CD4-positive, alpha-beta T cell treated with Interleukin-6 at 100 ng/mL for 8 hours (primary cell): ENCODE data around the gene ESF1.

Source experiments
- DNase-seq: peaks from one replicate; pipeline ENCODE4 v3.0.0-alpha.2; 2020; ENCODE audit warnings: mixed read lengths, low spot score

ESF1 gene

GRCh38 chr20:13678944-13679343 lies 105.8 kb downstream of the ESF1 start:
- DNase-seq = no peak

GRCh38 chr20:13677241-13677640 lies 107.5 kb downstream of the ESF1 start:
- no peak for DNase-seq

DNA sequence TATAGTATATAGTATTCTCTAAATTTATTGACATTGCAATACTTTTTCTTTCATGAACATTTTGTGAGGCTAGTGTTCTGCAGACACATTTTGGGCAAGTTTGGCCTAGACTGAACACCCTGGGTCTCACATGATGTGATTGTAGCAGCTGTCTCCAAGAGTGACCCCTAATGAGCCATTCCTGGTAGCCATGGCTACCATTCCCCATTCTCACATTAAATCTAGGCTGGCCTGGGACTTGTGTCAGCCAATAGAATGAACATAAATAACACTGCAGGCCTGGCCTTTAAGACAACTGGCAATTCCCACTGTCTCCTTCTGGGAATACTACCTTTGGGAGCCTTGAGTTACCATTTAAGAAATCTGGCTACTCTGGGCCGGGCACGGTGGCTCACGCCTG lies 108.0 kb downstream of the ESF1 start:
- no peak for DNase-seq

GRCh38 chr20:13672690-13673089 lies 112.0 kb downstream of the ESF1 start:
- DNase-seq = no peak

DNA sequence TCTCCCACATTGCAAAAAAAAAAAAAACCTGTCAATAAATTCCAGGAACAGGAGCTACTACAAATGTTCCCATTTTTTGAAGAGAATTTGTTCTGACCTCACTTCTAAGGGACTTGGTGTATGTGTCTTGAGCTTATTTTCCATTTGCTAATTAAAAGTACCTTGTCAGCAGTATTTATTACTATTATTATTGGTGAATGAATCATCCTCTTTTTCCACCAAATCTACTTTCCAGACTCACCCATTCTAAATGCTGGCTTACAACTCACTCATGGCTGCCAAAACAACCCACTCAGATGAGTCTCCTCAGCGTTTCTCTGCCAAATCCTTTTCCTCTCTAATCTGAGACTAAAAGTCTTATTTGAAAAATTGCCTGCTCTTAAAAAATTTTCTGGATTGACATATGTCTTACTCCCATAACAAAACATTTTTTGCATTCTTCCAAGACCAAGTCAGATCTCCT lies 112.8 kb downstream of the ESF1 start:
- DNase-seq = no peak

DNA sequence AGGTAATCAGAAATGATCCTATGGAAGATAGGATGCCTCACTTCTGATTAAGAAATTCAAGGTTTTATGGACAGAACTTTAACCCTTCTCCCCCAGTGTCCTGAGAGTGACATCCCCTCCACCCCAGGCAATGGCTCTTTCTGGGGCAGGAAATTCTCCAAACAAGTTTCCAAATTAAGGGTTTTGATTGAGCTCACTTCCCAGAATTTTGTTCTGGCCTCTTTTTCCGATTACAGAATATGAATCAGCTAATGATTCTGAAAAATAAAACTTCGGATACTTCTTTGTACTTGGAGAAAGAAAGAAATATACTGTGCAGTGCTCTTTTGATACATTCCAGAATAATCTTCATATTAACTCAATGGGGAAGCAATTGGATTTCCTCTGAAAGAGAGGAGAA lies 113.2 kb downstream of the ESF1 start:
- DNase-seq = no peak

- no peak for DNase-seq
These were observed 114.6 kb downstream of the ESF1 start for GRCh38 chr20:13670160-13670559.

DNA sequence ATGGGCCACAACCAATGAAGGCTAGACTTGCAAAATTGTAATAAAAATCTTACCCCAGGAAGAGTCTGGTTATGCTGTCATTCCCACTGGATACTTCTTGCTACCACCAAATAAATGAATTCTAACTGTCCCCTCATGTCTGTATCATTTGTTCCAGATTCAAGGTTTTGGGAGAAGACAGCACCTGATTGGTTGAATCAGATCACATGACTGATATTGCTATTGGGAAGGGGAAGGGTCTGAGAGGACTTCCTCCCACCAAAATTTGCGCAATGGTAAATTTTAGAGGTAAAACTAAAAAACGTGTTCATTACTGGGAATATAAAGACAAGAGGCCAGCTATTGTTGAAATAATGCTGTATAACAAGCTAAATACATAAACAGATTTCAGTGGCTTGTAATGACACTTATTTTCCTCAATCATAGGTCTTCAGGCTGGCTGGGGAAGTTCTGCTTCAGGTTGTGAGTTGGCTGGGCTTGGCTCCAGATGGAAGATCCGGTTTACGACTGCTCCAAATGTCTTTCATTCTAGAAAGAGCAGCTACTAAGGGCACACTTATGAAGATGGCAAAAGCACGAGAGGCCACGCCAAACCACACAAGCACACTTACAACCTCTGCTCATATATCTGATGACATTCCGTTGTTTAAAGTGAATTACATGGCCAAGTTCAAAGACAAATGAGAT lies 118.9 kb downstream of the ESF1 start:
- no peak for DNase-seq
